WTC11 (cell line): ENCODE measurements around the gene IL1R1.

ENCODE experiments used
- AR ChIP-seq: fragments of 250-450 bp; sonication (Bioruptor Pico); IDR thresholded peaks from 2 replicates; pipeline ENCODE4 v1.9.0; 2021; ENCODE audit warnings: mild to moderate bottlenecking
- CTCF ChIP-seq: fragments of 200-600 bp; IDR thresholded peaks from 2 replicates; pipeline ENCODE4 v1.8.0; 2022; ENCODE audit warnings: antibody characterized with exemption
- ESRRA ChIP-seq: sonication (generic); formaldehyde crosslinking; IDR thresholded peaks from 2 replicates; pipeline ENCODE4 v1.8.1; 2022; ENCODE audit warnings: mild to moderate bottlenecking, missing genetic modification reagents, borderline replicate concordance
- ETV6 ChIP-seq: sonication (generic); formaldehyde crosslinking; IDR thresholded peaks from 2 replicates; pipeline ENCODE4 v1.8.1; 2022; ENCODE audit warnings: mild to moderate bottlenecking, missing genetic modification reagents
- FOXJ3 ChIP-seq: sonication (generic); formaldehyde crosslinking; IDR thresholded peaks from 2 replicates; pipeline ENCODE4 v1.9.0; 2021; ENCODE audit warnings: missing genetic modification reagents, mild to moderate bottlenecking, borderline replicate concordance
- KAT7 ChIP-seq: sonication (generic); formaldehyde crosslinking; IDR thresholded peaks from 2 replicates; pipeline ENCODE4 v1.8.1; 2023; ENCODE audit warnings: missing genetic modification reagents, mild to moderate bottlenecking, borderline replicate concordance
- RELA ChIP-seq: sonication (generic); formaldehyde crosslinking; IDR thresholded peaks from 2 replicates; pipeline ENCODE4 v1.8.1; 2022; ENCODE audit warnings: missing genetic modification reagents, mild to moderate bottlenecking, borderline replicate concordance
- USF1 ChIP-seq: sonication (generic); formaldehyde crosslinking; IDR thresholded peaks from 2 replicates; pipeline ENCODE4 v1.8.0; 2022; ENCODE audit warnings: mild to moderate bottlenecking, missing genetic modification reagents

DNA sequence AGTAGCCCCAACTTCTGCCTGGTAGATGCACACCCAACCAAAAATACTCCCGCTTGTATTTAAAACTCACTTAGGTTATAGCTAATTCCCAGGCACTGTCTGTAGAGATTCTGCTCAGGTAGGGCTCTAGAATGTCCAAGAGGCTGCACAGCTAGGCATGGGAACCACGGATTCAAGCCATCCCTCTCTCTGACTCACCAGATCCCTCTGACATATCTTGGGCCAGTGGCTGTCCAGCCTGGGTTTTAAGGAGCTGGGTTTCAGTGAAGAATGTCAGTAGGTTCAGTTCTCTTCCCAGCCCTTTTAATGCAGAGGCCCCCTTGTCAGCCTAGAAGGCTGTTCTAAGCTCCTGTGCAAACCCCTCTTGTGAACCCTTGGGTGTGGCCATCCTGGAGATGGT lies 15.9 kb upstream of the IL1R1 start:
- TF ChIP-seq KAT7 (CRISPR knock-in tag), result no peak
- TF ChIP-seq AR, result no peak
- TF ChIP-seq USF1, result no peak
- no peak for TF ChIP-seq RELA
- TF ChIP-seq ESRRA (CRISPR knock-in tag), result no peak
- TF ChIP-seq FOXJ3 (CRISPR knock-in tag), result no peak
- TF ChIP-seq CTCF, result no peak
- no peak for TF ChIP-seq ETV6 (CRISPR knock-in tag)
